Panc1 (cell line): Measurements from ENCODE around the gene TMEM260.

Experiments used
- POLR2AphosphoS5 ChIP-seq: IDR thresholded peaks from 2 replicates; pipeline ENCODE4 v1.6.1; 2012; ENCODE audit warnings: mild to moderate bottlenecking, low read depth, low read length, moderate library complexity
- TF ChIP-seq, protein P1 (sequence below): fragments of 450-650 bp; IDR thresholded peaks from 2 replicates; pipeline ENCODE4 v1.5.1; 2017; ENCODE audit warnings: mild to moderate bottlenecking
- TF ChIP-seq, protein P2 (sequence below), 2 experiments: IDR thresholded peaks; 2 replicates each; pipeline ENCODE4 v1.6.1; 2011 to 2012; ENCODE audit warnings: low read depth in 2 of 2, control low read depth in 1 of 2, low read length in 1 of 2, mild to moderate bottlenecking in 1 of 2, moderate library complexity in 1 of 2; ENCODE audit not compliant: insufficient read depth in 1 of 2

DNA sequence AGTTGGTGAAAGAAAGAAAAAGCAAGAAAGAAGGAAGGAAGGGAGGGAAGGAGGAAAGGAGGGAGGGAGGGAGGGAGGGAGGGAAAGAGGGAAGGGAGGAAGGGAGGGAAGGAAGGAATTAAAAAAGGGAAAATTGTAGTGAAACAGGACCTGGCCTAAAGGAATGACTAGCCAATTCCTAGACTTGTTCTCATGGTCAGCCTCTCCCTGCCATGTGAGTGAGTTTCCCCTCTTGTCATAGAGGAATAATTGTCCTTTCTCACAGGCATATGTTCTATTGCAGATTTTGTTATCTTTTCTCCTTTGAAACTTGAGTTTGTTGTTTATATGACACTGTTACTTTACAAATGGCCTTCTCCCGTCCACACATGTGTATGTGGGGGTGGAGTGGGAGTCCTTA is 81.9 kb downstream of the TMEM260 start:
- TF ChIP-seq, protein P1, sequence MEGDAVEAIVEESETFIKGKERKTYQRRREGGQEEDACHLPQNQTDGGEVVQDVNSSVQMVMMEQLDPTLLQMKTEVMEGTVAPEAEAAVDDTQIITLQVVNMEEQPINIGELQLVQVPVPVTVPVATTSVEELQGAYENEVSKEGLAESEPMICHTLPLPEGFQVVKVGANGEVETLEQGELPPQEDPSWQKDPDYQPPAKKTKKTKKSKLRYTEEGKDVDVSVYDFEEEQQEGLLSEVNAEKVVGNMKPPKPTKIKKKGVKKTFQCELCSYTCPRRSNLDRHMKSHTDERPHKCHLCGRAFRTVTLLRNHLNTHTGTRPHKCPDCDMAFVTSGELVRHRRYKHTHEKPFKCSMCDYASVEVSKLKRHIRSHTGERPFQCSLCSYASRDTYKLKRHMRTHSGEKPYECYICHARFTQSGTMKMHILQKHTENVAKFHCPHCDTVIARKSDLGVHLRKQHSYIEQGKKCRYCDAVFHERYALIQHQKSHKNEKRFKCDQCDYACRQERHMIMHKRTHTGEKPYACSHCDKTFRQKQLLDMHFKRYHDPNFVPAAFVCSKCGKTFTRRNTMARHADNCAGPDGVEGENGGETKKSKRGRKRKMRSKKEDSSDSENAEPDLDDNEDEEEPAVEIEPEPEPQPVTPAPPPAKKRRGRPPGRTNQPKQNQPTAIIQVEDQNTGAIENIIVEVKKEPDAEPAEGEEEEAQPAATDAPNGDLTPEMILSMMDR = no peak
- TF ChIP-seq, protein P2, sequence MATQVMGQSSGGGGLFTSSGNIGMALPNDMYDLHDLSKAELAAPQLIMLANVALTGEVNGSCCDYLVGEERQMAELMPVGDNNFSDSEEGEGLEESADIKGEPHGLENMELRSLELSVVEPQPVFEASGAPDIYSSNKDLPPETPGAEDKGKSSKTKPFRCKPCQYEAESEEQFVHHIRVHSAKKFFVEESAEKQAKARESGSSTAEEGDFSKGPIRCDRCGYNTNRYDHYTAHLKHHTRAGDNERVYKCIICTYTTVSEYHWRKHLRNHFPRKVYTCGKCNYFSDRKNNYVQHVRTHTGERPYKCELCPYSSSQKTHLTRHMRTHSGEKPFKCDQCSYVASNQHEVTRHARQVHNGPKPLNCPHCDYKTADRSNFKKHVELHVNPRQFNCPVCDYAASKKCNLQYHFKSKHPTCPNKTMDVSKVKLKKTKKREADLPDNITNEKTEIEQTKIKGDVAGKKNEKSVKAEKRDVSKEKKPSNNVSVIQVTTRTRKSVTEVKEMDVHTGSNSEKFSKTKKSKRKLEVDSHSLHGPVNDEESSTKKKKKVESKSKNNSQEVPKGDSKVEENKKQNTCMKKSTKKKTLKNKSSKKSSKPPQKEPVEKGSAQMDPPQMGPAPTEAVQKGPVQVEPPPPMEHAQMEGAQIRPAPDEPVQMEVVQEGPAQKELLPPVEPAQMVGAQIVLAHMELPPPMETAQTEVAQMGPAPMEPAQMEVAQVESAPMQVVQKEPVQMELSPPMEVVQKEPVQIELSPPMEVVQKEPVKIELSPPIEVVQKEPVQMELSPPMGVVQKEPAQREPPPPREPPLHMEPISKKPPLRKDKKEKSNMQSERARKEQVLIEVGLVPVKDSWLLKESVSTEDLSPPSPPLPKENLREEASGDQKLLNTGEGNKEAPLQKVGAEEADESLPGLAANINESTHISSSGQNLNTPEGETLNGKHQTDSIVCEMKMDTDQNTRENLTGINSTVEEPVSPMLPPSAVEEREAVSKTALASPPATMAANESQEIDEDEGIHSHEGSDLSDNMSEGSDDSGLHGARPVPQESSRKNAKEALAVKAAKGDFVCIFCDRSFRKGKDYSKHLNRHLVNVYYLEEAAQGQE (IDR thresholded peaks at IDR 0.05; ENCODE audit: insufficient read depth in 1 of 2, low read depth in 2 of 2, low read length in 1 of 2) = no peak
- no peak for TF ChIP-seq POLR2AphosphoS5
